LNCaP clone FGC (cell line): ENCODE results near the gene PMVK.
"Not testable (repeated sequence)": the region's sequence is repeated elsewhere in the genome, so short reads cannot be mapped to it uniquely, and the experiment has no call there.

ENCODE experiments used
- DNase-seq: peaks from one replicate; pipeline ENCODE4 v3.0.0-alpha.2; 2011; ENCODE audit warnings: low read depth
- H3K4me3 ChIP-seq: 2 replicates; pipeline ENCODE4 v1.5.1; 2011; ENCODE audit warnings: mild to moderate bottlenecking, low read depth, low read length, control low read depth
- TF ChIP-seq, protein P1 (sequence below): IDR thresholded peaks from 2 replicates; pipeline ENCODE4 v1.5.1; 2012; ENCODE audit warnings: mild to moderate bottlenecking; ENCODE audit not compliant: control insufficient read depth, insufficient read depth; ENCODE audit errors: extremely low read depth

PMVK gene

DNA sequence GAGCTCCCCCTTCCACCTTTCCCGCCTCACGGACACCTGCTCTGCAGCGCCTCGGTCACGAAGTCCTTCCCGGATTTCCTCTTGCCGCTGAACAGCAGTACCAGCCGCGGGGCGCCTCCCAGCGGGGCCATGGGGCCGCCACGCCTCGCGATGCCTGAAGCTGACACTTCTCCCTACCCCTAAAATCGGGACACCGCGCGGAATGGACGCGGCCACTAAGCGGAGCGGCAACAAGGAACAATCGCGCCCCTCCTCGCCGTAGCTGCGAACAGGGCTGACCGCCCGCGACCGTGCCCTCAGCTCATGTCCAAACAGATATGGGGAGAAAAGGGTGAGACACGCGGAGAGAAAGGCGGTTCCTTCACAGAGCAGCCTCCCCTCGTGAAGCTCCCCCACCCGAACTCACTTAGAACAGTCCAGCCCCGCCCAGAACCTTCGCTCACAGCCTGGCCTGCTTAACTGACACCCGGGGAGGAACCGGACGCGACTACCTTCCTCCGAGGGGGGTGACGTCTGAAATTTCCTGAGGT, at the start of gene PMVK:
TSS of gene PMVK (minus strand) at position 165 of the 530 bp plus-strand sequence. CDS start at position 131, 34 bp downstream.
- DNase-seq = peak; percentile 93
- H3K4me3 ChIP-seq = peak within 1 kb of the TSS; percentile 62
- TF ChIP-seq, protein P1, sequence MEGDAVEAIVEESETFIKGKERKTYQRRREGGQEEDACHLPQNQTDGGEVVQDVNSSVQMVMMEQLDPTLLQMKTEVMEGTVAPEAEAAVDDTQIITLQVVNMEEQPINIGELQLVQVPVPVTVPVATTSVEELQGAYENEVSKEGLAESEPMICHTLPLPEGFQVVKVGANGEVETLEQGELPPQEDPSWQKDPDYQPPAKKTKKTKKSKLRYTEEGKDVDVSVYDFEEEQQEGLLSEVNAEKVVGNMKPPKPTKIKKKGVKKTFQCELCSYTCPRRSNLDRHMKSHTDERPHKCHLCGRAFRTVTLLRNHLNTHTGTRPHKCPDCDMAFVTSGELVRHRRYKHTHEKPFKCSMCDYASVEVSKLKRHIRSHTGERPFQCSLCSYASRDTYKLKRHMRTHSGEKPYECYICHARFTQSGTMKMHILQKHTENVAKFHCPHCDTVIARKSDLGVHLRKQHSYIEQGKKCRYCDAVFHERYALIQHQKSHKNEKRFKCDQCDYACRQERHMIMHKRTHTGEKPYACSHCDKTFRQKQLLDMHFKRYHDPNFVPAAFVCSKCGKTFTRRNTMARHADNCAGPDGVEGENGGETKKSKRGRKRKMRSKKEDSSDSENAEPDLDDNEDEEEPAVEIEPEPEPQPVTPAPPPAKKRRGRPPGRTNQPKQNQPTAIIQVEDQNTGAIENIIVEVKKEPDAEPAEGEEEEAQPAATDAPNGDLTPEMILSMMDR = peak; percentile 66

DNA sequence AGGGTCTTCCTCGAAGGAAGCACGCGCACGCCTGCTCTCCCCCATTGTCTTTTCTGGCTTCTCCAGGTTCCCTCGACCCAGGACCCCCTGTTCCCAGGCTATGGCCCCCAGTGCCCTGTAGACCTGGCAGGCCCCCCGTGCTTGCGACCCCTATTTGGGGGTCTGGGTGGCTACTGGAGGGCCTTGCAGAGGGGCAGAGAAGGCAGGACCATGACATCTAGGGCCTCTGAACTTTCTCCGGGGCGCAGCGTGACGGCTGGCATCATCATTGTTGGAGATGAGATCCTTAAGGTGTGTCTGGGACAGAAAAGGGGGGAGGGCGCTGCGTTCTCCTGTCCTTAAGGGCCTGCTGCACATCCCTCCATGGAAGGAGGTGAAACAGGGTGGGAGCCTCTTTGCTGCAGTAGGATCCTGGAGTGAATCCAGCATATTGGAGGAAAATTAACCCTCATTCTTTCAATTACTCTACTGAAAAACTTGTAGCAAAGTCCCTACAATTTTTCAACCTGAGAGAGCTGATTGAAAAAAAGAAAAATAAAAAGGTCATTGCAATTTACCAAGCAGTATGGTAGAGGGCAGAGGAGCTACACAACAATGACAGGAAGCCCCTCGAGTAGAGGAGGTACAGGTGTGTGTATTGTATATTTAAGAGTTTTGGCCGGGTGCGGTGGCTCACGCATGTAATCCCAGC, 47.4 kb upstream of the PMVK start:
- TF ChIP-seq, protein P1 = no peak
- H3K4me3 ChIP-seq = peak overlapping the region; percentile 74
- DNase-seq = no peak

DNA sequence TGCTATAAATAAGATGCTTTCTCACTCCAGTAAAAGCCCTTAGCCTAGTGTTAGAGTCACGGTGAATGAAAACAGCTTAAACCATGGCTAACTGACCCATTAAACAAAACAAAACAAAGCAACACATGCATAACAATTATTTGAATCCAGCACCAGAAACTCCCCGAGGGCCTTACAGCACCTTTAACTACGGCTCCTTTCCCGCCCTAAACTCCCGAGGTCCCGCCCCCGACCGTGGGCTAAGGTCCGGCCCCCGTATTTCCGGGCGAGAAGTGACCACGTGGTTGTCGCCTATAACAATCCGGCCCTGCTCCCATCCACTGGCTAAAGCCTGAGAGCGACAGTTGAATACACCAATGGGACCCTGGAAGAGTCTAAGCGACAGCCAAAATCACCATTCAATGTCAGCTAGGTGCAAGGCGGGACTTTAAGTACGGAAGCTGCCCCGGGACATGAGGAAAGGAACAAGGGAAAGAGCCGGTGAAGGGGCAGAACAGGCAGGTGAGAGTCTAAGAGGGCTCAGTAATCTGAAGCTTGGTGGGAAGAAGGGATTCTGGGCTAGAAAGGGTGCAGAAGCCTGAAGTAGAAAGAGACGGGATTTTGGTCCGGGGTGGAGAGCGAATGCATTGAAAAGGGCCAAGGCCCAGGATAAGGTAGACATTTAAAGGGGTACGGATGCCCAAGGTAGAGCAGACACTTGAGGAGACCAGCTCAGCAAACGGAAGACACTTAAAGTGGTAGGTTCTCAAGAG, 46.6 kb upstream of the PMVK start, which contains the start of gene FLAD1:
TSS of gene FLAD1 (plus strand) at position 448 of the 752 bp plus-strand sequence. CDS start 351 bp downstream, outside the sequence.
- TF ChIP-seq, protein P1 = no peak
- peak within 1 kb of the TSS; percentile 74 for H3K4me3 ChIP-seq
- DNase-seq = peak; percentile 100

DNA sequence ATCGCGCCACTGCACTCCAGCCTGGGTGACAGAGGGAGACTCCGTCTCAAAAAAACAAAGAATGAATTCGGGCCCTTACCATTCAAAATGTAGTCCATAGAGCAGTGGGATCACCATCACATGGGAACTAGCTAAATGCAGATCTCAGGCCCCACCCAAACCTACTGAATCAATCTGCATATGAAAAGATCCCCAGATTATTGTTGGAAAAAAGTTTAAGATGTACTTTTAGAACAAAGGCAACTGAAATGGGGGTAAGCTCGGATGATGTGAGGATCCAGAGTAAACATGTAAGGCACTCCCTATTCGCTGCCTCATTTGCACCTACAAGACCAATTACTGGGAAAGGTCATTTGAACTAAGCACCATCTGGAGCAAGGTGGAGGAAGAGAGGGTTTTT, 45.8 kb upstream of the PMVK start:
- H3K4me3 ChIP-seq = peak overlapping the region; percentile 74
- DNase-seq = no peak
- TF ChIP-seq, protein P1 = no peak

DNA sequence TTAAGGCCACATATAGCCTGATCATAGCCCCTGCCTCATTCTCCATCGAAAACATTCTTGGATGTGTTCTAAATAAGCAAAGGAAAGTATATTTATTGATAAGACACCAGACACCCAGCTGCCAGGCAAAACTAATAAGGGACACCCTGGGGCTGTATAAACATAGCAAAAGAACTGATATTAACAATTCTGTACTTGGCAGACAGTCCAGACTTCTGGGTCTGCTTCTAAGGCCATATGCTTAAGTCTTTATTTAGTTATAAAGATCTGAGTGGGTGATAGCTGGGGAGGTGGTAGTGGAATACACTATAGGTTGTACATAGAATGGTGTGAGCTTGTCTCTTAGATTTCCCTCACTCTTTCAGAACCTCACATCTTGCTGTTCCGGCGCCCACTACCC, 41.8 kb upstream of the PMVK start:
- no peak for DNase-seq
- TF ChIP-seq, protein P1 = no peak
- H3K4me3 ChIP-seq = no peak overlapping the region

DNA sequence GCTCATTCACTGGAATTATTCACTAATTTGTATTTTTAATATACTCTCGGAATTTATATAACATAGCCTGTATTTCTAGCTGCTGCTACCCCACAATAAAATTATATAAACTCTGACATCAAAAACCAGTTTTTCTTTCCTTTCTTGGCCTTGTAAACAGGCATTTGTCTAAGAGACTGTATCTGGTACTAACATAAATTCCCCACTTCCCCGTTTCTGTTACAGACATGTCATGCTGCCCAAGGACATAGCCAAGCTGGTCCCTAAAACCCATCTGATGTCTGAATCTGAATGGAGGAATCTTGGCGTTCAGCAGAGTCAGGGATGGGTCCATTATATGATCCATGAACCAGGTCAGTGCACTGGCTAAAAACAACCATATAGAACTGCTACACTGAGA, 41.2 kb upstream of the PMVK start:
- H3K4me3 ChIP-seq, DNase-seq: not testable (repeated sequence)

DNA sequence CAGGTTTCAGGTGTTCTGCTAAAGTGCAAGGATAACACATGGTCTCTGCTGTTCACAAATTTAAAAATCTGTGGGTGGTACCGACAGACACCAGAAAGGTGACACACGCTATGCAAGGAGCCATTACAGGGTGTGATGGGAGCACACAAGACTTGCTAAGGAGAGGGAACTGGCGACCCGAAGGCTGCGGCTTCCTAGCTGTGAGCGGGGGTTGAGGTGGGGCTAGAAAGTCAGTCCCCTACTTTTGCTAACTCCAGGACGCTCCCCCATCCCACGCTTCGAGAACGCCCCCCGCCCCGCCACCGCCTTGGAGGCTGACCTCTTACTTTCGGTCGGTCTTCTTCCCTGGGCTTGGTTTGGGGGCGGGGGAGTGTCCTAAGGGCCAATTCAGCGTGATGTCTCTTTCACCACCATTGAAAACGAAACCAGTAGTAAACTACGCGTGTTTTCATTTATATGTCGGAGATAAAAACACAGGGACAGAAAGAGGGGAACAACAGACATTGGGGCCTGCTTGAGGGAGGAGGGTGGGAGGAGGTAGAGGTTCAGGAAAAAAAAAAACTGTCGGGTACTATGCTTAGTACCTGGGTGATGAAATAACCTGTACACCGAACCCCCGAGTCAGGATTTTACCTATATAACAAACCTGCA, 39.0 kb upstream of the PMVK start:
- TF ChIP-seq, protein P1 = no peak
- no peak for DNase-seq
- peak overlapping the region; percentile 75 for H3K4me3 ChIP-seq
